CD4-positive, alpha-beta T cell (primary cell): Measurements from ENCODE around the gene PATJ. TPM values are rescaled to one million over a fixed set of nuclear protein-coding genes. Genes with fewer than 3 reads are reported as not detected.
"Not testable (repeated sequence)": the region's sequence is repeated elsewhere in the genome, so short reads cannot be mapped to it uniquely, and the experiment has no call there.

Source experiments
- ATAC-seq: fragments of 200-7000 bp; cut with Tn5 transposase; one replicate; pipeline ENCODE4 v1.10.0; 2022; ENCODE audit warnings: mild to moderate bottlenecking; ENCODE audit not compliant: poor library complexity
- CTCF ChIA-PET: fragments of 350-600 bp; sonication (Branson Sonifier 250); formaldehyde crosslinking; loops from one replicate; lab custom pipeline; 2021; ENCODE audit warnings: antibody characterized with exemption, inconsistent platforms; lab: Charles Lee
- POLR2A ChIA-PET: fragments of 350-600 bp; sonication (Branson Sonifier 250); formaldehyde crosslinking; loops from one replicate; lab custom pipeline; 2021; ENCODE audit warnings: antibody characterized with exemption, inconsistent platforms; lab: Charles Lee
- DNase-seq, 14 experiments: peaks; one replicate each; pipeline ENCODE4 v3.0.0-alpha.2; 2013 to 2020; ENCODE audit warnings: mixed read lengths in 2 of 14
- H3K27ac ChIP-seq, 2 donors: one replicate each; pipeline versions ENCODE4 v1.5.1 to v1.7.0; 2013; ENCODE audit warnings: low read length in 2 of 2, low read depth in 1 of 2, mild to moderate bottlenecking in 1 of 2
- H3K27me3 ChIP-seq, 2 experiments: 1 replicate in 1 of 2; 2 replicates in 1 of 2; pipeline versions ENCODE4 v1.6.1 to v1.7.0; 2013; ENCODE audit warnings: low read length in 2 of 2, control low read depth in 1 of 2, mild to moderate bottlenecking in 1 of 2, moderate library complexity in 1 of 2; ENCODE audit not compliant: insufficient read depth in 2 of 2, control insufficient read depth in 1 of 2
- H3K36me3 ChIP-seq: one replicate; pipeline ENCODE4 v1.6.1; 2013; ENCODE audit warnings: low read length, control low read depth; ENCODE audit not compliant: insufficient read depth
- H3K4me1 ChIP-seq: one replicate; pipeline ENCODE4 v1.6.1; 2013; ENCODE audit warnings: low read length, control low read depth; ENCODE audit not compliant: insufficient read depth
- H3K4me3 ChIP-seq: one replicate; pipeline ENCODE4 v1.5.1; 2013; ENCODE audit warnings: mild to moderate bottlenecking, low read length, moderate library complexity
- H3K9me3 ChIP-seq, 2 experiments: 1 replicate in 1 of 2; 2 replicates in 1 of 2; pipeline versions ENCODE4 v1.6.1 to v1.7.0; 2013; ENCODE audit warnings: low read length in 2 of 2, mild to moderate bottlenecking in 2 of 2, control low read depth in 1 of 2, moderate library complexity in 1 of 2; ENCODE audit not compliant: control insufficient read depth in 1 of 2, insufficient read depth in 1 of 2
- H3K27ac Mint-ChIP-seq: one replicate; pipeline ENCODE4 v1.8.0; 2020; ENCODE audit warnings: mixed read lengths
- H3K27me3 Mint-ChIP-seq: one replicate; pipeline ENCODE4 v1.8.0; 2021; ENCODE audit warnings: mixed read lengths
- H3K36me3 Mint-ChIP-seq: one replicate; pipeline ENCODE4 v1.8.0; 2021; ENCODE audit warnings: low read depth, mixed read lengths
- H3K4me1 Mint-ChIP-seq: one replicate; pipeline ENCODE4 v1.8.0; 2021; ENCODE audit warnings: low read depth, mixed read lengths
- H3K4me3 Mint-ChIP-seq: one replicate; pipeline ENCODE4 v1.8.0; 2020; ENCODE audit warnings: mild to moderate bottlenecking, mixed read lengths
- H3K9me3 Mint-ChIP-seq: one replicate; pipeline ENCODE4 v1.8.0; 2020; ENCODE audit warnings: mixed read lengths
- intact Hi-C, 2 experiments: fragments of 100-400 bp; cut with DNase I in 1 of 2; cut with micrococcal nuclease in 1 of 2; formaldehyde crosslinking; loops; one replicate each; pipeline versions ENCODE4 v1.15.1 to v1.9.0; 2023 to 2025; cut with DNase I, micrococcal nuclease
- total RNA-seq, 174 experiments: library from RNA in 2 of 174; stranded (reverse) in 2 of 174; gene quantifications; one replicate each; pipeline ENCODE4 v1.2.3 and lab custom pipeline; 2021 to 2026
- TF ChIP-seq, protein P1 (sequence below): fragments of 200-600 bp; IDR thresholded peaks from one replicate; pipeline ENCODE4 v1.8.0; 2022; ENCODE audit warnings: antibody characterized with exemption, mild to moderate bottlenecking

PATJ gene
- total RNA-seq, 2 experiments from 2014 or later = 50.4 to 54.1 TPM

DNA sequence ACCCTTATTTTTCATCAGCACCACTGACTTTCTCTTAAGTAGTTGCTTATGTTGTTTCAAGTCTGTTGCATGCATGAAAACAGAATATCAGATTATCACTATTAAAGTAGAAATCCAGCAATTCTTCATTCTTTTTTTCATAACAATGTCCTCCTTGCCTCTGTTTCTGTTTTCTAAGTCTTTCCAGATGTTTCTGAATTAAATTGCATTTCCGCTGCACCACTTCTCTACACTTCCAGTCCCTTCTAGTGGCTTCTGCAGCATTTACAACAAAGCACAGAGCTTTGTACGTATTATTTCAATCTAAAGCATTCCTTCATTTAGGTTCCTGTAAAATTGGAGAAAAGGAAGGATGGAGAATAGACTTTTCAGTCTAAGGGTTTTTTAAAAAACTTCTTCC is 42.4 kb downstream of the PATJ start:
- no peaks in the 10 kb centered on the region for H3K9me3 Mint-ChIP-seq
- no peaks in the 10 kb centered on the region for H3K27me3 ChIP-seq
- no peaks in the 10 kb centered on the region for H3K27me3 Mint-ChIP-seq
- no peak overlapping the region for H3K27ac ChIP-seq
- TF ChIP-seq, protein P1, sequence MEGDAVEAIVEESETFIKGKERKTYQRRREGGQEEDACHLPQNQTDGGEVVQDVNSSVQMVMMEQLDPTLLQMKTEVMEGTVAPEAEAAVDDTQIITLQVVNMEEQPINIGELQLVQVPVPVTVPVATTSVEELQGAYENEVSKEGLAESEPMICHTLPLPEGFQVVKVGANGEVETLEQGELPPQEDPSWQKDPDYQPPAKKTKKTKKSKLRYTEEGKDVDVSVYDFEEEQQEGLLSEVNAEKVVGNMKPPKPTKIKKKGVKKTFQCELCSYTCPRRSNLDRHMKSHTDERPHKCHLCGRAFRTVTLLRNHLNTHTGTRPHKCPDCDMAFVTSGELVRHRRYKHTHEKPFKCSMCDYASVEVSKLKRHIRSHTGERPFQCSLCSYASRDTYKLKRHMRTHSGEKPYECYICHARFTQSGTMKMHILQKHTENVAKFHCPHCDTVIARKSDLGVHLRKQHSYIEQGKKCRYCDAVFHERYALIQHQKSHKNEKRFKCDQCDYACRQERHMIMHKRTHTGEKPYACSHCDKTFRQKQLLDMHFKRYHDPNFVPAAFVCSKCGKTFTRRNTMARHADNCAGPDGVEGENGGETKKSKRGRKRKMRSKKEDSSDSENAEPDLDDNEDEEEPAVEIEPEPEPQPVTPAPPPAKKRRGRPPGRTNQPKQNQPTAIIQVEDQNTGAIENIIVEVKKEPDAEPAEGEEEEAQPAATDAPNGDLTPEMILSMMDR = no peak
- H3K4me3 Mint-ChIP-seq = no peak overlapping the region
- ATAC-seq (no peak), DNase-seq (no peak)
- H3K4me3 ChIP-seq = no peak overlapping the region
- peaks cover 29% of the 10 kb centered on the region for H3K4me1 ChIP-seq
- H3K9me3 ChIP-seq = no peaks in the 10 kb centered on the region
- H3K36me3 ChIP-seq = peaks cover 5% of the 10 kb centered on the region
- peaks cover 36% of the 10 kb centered on the region for H3K36me3 Mint-ChIP-seq
- no peak overlapping the region for H3K27ac Mint-ChIP-seq
- ChIA-PET POLR2A (interaction anchor here (0.7 kb wide), 1 partner anchor 36 kb away, joined by 3 read pairs; no protein-coding TSS in a partner anchor), CTCF (no interaction called here)
- intact Hi-C loops = loop anchor here in 1 of 2 experiments (5.0 to 10.0 kb wide), 2 partner anchors 42 to 710 kb away; partner anchors contain the start of gene PATJ
- peaks cover 58% of the 10 kb centered on the region for H3K4me1 Mint-ChIP-seq

GRCh38 chr1:61790837-61791236 is 48.6 kb downstream of the PATJ start:
- ATAC-seq = no peak

DNA sequence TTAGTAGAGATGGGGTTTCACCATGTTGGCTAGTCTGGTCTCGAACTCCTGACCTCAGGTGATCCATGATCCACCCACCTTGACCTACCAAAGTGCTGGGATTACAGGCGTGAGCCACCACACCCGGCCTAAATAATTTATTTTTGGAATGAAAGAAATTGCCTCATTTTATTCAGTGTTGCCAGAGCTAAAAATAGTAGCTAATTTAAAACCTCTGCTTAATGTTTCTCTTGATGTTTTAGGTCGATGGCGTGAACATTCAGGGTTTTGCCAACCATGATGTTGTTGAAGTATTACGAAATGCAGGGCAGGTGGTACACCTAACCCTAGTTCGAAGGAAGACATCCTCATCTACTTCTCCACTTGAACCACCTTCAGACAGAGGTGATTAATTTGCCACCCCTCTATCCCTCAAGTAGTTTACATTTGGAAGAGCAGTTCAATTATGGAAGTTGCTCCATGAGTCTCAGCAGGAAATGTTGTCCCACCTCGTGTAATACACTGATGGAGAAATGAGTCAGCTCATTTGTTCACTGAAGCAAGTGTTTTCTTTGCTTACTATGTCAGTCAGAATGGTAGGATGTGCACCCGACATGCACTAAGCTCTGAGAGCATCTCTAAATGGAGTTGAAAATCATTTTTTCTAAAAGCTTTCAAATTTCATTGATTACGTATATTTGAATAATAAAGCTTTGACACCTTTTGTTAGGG is 54.9 kb downstream of the PATJ start:
- peaks cover 22% of the 10 kb centered on the region for H3K36me3 ChIP-seq
- no peaks in the 10 kb centered on the region for H3K9me3 ChIP-seq
- H3K36me3 Mint-ChIP-seq = peaks cover 75% of the 10 kb centered on the region
- intact Hi-C loops = no loop called here
- ATAC-seq (no peak), DNase-seq (no peak)
- H3K4me3 Mint-ChIP-seq = no peak overlapping the region
- no peaks in the 10 kb centered on the region for H3K27me3 Mint-ChIP-seq
- no peak overlapping the region for H3K27ac Mint-ChIP-seq
- H3K27me3 ChIP-seq = no peaks in the 10 kb centered on the region
- no peaks in the 10 kb centered on the region for H3K4me1 ChIP-seq
- no peaks in the 10 kb centered on the region for H3K4me1 Mint-ChIP-seq
- TF ChIP-seq, protein P1 = no peak
- H3K9me3 Mint-ChIP-seq = no peaks in the 10 kb centered on the region
- POLR2A ChIA-PET = no interaction called here
- CTCF ChIA-PET = no interaction called here
- no peak overlapping the region for H3K27ac ChIP-seq
- H3K4me3 ChIP-seq = no peak overlapping the region

More at GRCh38 chr1:61790837-61791236, 48.6 kb downstream of the PATJ start:
- Mint-ChIP-seq H3K27ac (no peak overlapping the region), H3K4me3 (no peak overlapping the region), H3K9me3 (no peaks in the 10 kb centered on the region), H3K4me1 (peaks cover 10% of the 10 kb centered on the region), H3K27me3 (no peaks in the 10 kb centered on the region), H3K36me3 (peaks cover 69% of the 10 kb centered on the region)
- H3K27me3 ChIP-seq = no peaks in the 10 kb centered on the region
- POLR2A ChIA-PET = interaction anchor here (1.0 kb wide), 1 partner anchor 20 kb away, joined by 3 read pairs; no protein-coding TSS in a partner anchor
- H3K9me3 ChIP-seq = no peaks in the 10 kb centered on the region
- H3K36me3 ChIP-seq = peaks cover 13% of the 10 kb centered on the region
- no peak overlapping the region for H3K27ac ChIP-seq
- TF ChIP-seq, protein P1 = no peak
- intact Hi-C loops = no loop called here
- H3K4me1 ChIP-seq = no peaks in the 10 kb centered on the region
- H3K4me3 ChIP-seq = no peak overlapping the region
- CTCF ChIA-PET = no interaction called here
- no peak for DNase-seq

GRCh38 chr1:61801047-61801446 is 58.8 kb downstream of the PATJ start:
- H3K4me1 Mint-ChIP-seq, H3K4me1 ChIP-seq, ATAC-seq, DNase-seq, intact Hi-C loops, H3K27me3 ChIP-seq, H3K27me3 Mint-ChIP-seq, H3K9me3 Mint-ChIP-seq, CTCF ChIA-PET, H3K27ac Mint-ChIP-seq, H3K4me3 Mint-ChIP-seq, POLR2A ChIA-PET, H3K27ac ChIP-seq, H3K4me3 ChIP-seq, H3K9me3 ChIP-seq: not testable (repeated sequence)
- peaks cover 73% of the 10 kb centered on the region for H3K36me3 Mint-ChIP-seq
- H3K36me3 ChIP-seq = peaks cover 40% of the 10 kb centered on the region
